ENCODE measurements around the gene PARD6A. TPM values are rescaled to one million over a fixed set of nuclear protein-coding genes. Genes with fewer than 3 reads are reported as not detected.

The PARD6A gene
- total RNA-seq, 1 donor from 2014 or later = 18.7 TPM

DNA sequence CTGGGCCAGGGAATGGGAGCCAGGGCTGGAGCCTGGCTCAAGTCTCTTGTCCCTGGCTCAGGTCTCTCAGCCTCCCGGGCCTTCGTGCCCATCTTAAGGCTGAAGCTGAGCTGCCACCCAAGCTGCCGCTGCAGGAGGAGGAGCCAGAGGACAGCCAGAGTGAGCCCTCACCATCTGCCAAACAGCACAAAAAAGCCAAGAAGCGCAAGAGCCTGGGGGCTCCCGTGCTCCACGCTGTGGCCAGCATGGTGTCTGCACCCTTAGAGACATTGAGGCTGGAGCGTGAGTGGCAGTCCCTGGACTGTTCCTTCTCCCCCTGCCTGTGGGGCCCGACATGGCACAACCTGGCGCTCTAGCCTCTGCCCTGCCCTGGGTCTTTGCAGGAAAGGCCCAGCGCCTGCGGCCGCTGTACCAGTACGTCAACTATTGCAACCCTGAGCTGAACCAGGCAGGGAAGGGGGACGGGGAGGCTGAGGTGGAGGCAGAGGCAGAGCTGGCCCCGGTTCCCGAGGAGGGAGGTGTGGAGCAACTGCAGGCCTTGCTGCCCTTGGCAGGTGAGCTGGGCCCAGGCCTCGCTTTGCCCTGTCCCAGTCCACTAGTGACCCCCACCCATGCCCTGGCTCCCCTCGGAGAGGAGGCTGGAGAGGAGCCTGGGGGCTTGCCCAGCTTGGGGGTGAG is 7.2 kb downstream of the PARD6A start:
- TF ChIP-seq, protein P1, sequence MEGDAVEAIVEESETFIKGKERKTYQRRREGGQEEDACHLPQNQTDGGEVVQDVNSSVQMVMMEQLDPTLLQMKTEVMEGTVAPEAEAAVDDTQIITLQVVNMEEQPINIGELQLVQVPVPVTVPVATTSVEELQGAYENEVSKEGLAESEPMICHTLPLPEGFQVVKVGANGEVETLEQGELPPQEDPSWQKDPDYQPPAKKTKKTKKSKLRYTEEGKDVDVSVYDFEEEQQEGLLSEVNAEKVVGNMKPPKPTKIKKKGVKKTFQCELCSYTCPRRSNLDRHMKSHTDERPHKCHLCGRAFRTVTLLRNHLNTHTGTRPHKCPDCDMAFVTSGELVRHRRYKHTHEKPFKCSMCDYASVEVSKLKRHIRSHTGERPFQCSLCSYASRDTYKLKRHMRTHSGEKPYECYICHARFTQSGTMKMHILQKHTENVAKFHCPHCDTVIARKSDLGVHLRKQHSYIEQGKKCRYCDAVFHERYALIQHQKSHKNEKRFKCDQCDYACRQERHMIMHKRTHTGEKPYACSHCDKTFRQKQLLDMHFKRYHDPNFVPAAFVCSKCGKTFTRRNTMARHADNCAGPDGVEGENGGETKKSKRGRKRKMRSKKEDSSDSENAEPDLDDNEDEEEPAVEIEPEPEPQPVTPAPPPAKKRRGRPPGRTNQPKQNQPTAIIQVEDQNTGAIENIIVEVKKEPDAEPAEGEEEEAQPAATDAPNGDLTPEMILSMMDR (IDR thresholded peaks at IDR 0.05; ENCODE audit: partially characterized antibody, unreplicated experiment) = peak; percentile 81
- Mint-ChIP-seq H3K4me1 (ENCODE audit: low read depth, unreplicated experiment) (peaks cover 27% of the 10 kb centered on the region), H3K27me3 (ENCODE audit: unreplicated experiment) (peaks cover 22% of the 10 kb centered on the region), H3K27ac (ENCODE audit: unreplicated experiment) (peak overlapping the region; percentile 96), H3K4me3 (ENCODE audit: unreplicated experiment) (peak overlapping the region; percentile 92), H3K9me3 (ENCODE audit: unreplicated experiment) (peaks cover 10% of the 10 kb centered on the region), H3K36me3 (ENCODE audit: unreplicated experiment) (no peaks in the 10 kb centered on the region)
- DNase-seq = peak; percentile 87

DNA sequence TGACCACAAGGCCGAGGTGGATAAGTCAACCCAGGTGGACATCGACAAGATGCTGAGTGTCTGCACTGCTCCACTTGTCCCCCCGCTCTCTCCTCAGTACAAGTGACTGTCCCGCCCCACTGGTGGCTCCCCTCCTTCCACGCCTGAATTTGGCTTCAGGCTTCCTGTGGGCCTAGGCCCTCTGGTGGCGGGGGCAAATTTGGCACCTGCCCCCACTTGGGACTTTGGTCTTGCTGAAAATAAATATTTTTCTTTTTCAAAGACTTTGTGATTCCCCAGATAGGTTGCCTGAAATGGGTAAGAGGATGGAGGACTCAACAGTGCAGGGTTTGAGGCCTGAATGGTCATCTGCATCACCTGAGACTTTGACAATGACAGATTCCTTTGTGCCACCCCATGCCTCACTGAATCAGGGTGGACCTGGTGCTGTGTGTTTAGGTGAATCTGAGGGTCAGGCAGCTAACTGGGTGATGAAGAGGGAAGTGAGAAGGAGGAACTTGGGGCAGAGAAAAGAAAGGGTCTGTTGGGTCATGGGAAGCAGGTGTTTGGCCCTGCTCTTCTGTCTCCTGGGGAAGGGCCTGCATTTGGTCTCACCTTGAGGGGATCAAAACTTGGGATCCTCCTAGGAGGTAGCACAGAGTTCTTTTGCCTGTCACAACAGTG is 7.9 kb downstream of the PARD6A start:
- peak overlapping the region; percentile 50 for H3K27ac Mint-ChIP-seq (ENCODE audit: unreplicated experiment)

GRCh38 chr16:67669499-67670101 is 8.8 kb downstream of the PARD6A start:
- DNase-seq = no peak
- Mint-ChIP-seq H3K27ac (ENCODE audit: unreplicated experiment) (no peak overlapping the region), H3K4me3 (ENCODE audit: unreplicated experiment) (peak overlapping the region; percentile 11), H3K36me3 (ENCODE audit: unreplicated experiment) (no peaks in the 10 kb centered on the region), H3K27me3 (ENCODE audit: unreplicated experiment) (peaks cover 19% of the 10 kb centered on the region), H3K9me3 (ENCODE audit: unreplicated experiment) (peaks cover 12% of the 10 kb centered on the region), H3K4me1 (ENCODE audit: low read depth, unreplicated experiment) (peaks cover 25% of the 10 kb centered on the region)
- TF ChIP-seq, protein P1 (IDR thresholded peaks at IDR 0.05; ENCODE audit: partially characterized antibody, unreplicated experiment) = no peak

More for the DNA sequence above, 7.9 kb downstream of the PARD6A start:
- H3K4me1 Mint-ChIP-seq (ENCODE audit: low read depth, unreplicated experiment) = peaks cover 27% of the 10 kb centered on the region
- DNase-seq = no peak
- H3K27me3 Mint-ChIP-seq (ENCODE audit: unreplicated experiment) = peaks cover 22% of the 10 kb centered on the region
- H3K36me3 Mint-ChIP-seq (ENCODE audit: unreplicated experiment) = no peaks in the 10 kb centered on the region
- peaks cover 10% of the 10 kb centered on the region for H3K9me3 Mint-ChIP-seq (ENCODE audit: unreplicated experiment)
- H3K4me3 Mint-ChIP-seq (ENCODE audit: unreplicated experiment) = peak overlapping the region; percentile 32
- TF ChIP-seq, protein P1 (IDR thresholded peaks at IDR 0.05; ENCODE audit: partially characterized antibody, unreplicated experiment) = peak; percentile 4

DNA sequence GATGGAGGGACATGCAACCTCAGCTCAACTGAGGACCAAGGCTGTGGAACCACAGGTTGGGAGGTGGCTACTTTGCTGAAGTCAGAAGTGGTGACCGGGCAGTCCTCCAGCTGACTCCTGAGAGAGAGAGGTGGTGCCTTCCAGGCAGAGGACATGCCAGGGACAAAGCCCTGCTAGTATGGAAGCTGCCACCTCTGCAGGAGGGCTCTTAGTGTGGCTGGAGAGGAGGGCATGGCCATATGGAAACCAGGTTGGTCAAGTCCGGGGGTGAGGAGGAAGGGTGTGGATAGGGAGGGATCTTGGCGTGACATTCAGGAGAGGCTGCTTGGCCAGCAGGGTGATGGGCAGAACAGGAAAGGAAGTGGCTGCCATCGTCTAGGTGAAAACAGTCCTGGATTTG is 11.5 kb downstream of the PARD6A start:
- no peak for DNase-seq

More for the DNA sequence above, 11.5 kb downstream of the PARD6A start:
- Mint-ChIP-seq H3K27me3 (ENCODE audit: unreplicated experiment) (peaks cover 9% of the 10 kb centered on the region), H3K4me1 (ENCODE audit: low read depth, unreplicated experiment) (peaks cover 17% of the 10 kb centered on the region), H3K9me3 (ENCODE audit: unreplicated experiment) (peaks cover 11% of the 10 kb centered on the region), H3K27ac (ENCODE audit: unreplicated experiment) (no peak overlapping the region), H3K36me3 (ENCODE audit: unreplicated experiment) (no peaks in the 10 kb centered on the region), H3K4me3 (ENCODE audit: unreplicated experiment) (no peak overlapping the region)
- TF ChIP-seq, protein P1 (IDR thresholded peaks at IDR 0.05; ENCODE audit: partially characterized antibody, unreplicated experiment) = no peak
